Right lobe of liver (tissue), 6 donors: ENCODE data around the gene RAB37. TPM values are rescaled to one million over a fixed set of nuclear protein-coding genes. Genes with fewer than 3 reads are reported as not detected.

Source experiments
- ATAC-seq, 4 donors: fragments of 200-7000 bp; cut with Tn5 transposase; one replicate each; pipeline ENCODE4 v1.9.1; 2020; ENCODE audit warnings: mild to moderate bottlenecking in 4 of 4, moderate library complexity in 4 of 4
- DNase-seq, 3 donors: peaks; one replicate each; pipeline ENCODE4 v3.0.0-alpha.2; 2020
- H3K27ac ChIP-seq, 3 donors: fragments of 200-600 bp; one replicate each; pipeline ENCODE4 v1.8.0; 2022
- H3K27me3 ChIP-seq, 2 donors: fragments of 200-600 bp; one replicate each; pipeline ENCODE4 v1.8.0; 2022
- H3K36me3 ChIP-seq, 4 donors: fragments of 200-600 bp; sonication (generic) in 1 of 4; one replicate each; pipeline versions ENCODE4 v1.5.1 to v1.8.0; 2017 to 2022; ENCODE audit warnings: control low read depth in 1 of 4
- H3K4me1 ChIP-seq, 4 donors: fragments of 200-600 bp; sonication (generic) in 1 of 4; one replicate each; pipeline versions ENCODE4 v1.5.1 to v1.8.0; 2017 to 2022; ENCODE audit warnings: control low read depth in 1 of 4
- H3K4me3 ChIP-seq, 3 donors: fragments of 200-600 bp; one replicate each; pipeline ENCODE4 v1.8.0; 2022
- H3K9me3 ChIP-seq, 4 donors: fragments of 200-600 bp; sonication (generic) in 1 of 4; one replicate each; pipeline versions ENCODE4 v1.5.1 to v1.8.0; 2017 to 2022; ENCODE audit warnings: control low read depth in 1 of 4
- CTCF ChIP-seq, 4 donors: fragments of 200-600 bp in 3 of 4; fragments of 450-650 bp in 1 of 4; IDR thresholded peaks; one replicate each; pipeline versions ENCODE4 v1.5.1 to v1.8.0; 2016 to 2022; ENCODE audit warnings: antibody characterized with exemption in 4 of 4, mild to moderate bottlenecking in 2 of 4
- POLR2A ChIP-seq: fragments of 450-650 bp; IDR thresholded peaks from one replicate; pipeline ENCODE4 v1.6.1; 2017; ENCODE audit warnings: antibody characterized with exemption, mild to moderate bottlenecking
- WGBS: methylation state at CpG from one replicate; pipeline ENCODE4 v1.1.6; 2018; ENCODE audit warnings: low coverage, low lambda C conversion rate; ENCODE audit not compliant: insufficient coverage; ENCODE audit errors: missing lambda C conversion rate; 5-methylcytosine and 5-hydroxymethylcytosine counted together
- intact Hi-C, 2 donors: fragments of 100-400 bp; cut with DNase I; formaldehyde crosslinking; loops; one replicate each; pipeline versions ENCODE4 v1.11.2 to v1.14.1; 2022
- total RNA-seq, 6 experiments: library from RNA; depleted of rRNA in 2 of 6; stranded (reverse); fragments of >200 nt in 2 of 6; fragmentation: NEBNext Ultra II Directional in 3 of 6; extraction: Animal tissue kit (Norgen Biotek cat#: 25700) in 3 of 6; gene quantifications; one replicate each; pipeline versions ENCODE4 v1.1.0 to v1.2.4, GENCODE V29; 2016 to 2023
- donor health status: DM: no; HTN: yes; CAD: no.
- donor health status: DM: no; HTN: no; CAD: no.
- donor health status: DM: no; HTN: no; CAD: no.
- donor health status: DM: no; HTN: yes; CAD: no.
- donor health status: DM: no; HTN: yes; CAD: no.

The RAB37 gene
- total RNA-seq, 6 experiments from 2014 or later = 5.0 to 14.4 (median 9.0) TPM

GRCh38 chr17:74786431-74787055 is 49.5 kb downstream of the RAB37 start:
- peak in 2 of 4 donors; percentile 22 to 45 for ATAC-seq
- Histone ChIP-seq H3K27me3 (no peaks in the 10 kb centered on the region), H3K9me3 (no peaks in the 10 kb centered on the region), H3K36me3 (no peaks in the 10 kb centered on the region), H3K4me3 (no peak overlapping the region), H3K4me1 (no peaks in the 10 kb centered on the region), H3K27ac (no peak overlapping the region)
- TF ChIP-seq POLR2A (no peak), CTCF (IDR thresholded peaks at IDR 0.05) (no peak)
- no peak for DNase-seq
- WGBS = 69% methylated on average over 12 of the region's 16 CpGs
- intact Hi-C loops = loop anchor here (5.0 kb wide), 2 partner anchors 44 to 76 kb away; no protein-coding TSS in a partner anchor

GRCh38 chr17:74790161-74791058 is 53.4 kb downstream of the RAB37 start:
- DNase-seq (no peak), ATAC-seq (peak in 2 of 4 donors; percentile 9 to 35)
- no peak for TF ChIP-seq POLR2A
- no peak for TF ChIP-seq CTCF (IDR thresholded peaks at IDR 0.05)
- Histone ChIP-seq H3K27ac (no peak overlapping the region), H3K4me3 (no peak overlapping the region), H3K27me3 (no peaks in the 10 kb centered on the region), H3K4me1 (no peaks in the 10 kb centered on the region), H3K36me3 (peaks cover 0 to 15% (median 0%) of the 10 kb centered on the region in 4 donors), H3K9me3 (no peaks in the 10 kb centered on the region)
- intact Hi-C loops = no loop called here
- WGBS = 60% methylated on average over 16 of the region's 21 CpGs

GRCh38 chr17:74792586-74793105 is 55.6 kb downstream of the RAB37 start:
- ATAC-seq = no peak
- Histone ChIP-seq H3K27ac (no peak overlapping the region), H3K4me1 (no peaks in the 10 kb centered on the region), H3K27me3 (no peaks in the 10 kb centered on the region), H3K9me3 (no peaks in the 10 kb centered on the region), H3K4me3 (no peak overlapping the region), H3K36me3 (peaks cover 0 to 31% (median 2%) of the 10 kb centered on the region in 4 donors)
- 94% methylated on average over 7 of the region's 12 CpGs for WGBS
- DNase-seq = no peak
- TF ChIP-seq POLR2A = no peak
- no peak for TF ChIP-seq CTCF (IDR thresholded peaks at IDR 0.05)
- intact Hi-C loops = no loop called here

GRCh38 chr17:74795327-74796020 is 58.4 kb downstream of the RAB37 start:
- H3K27me3 ChIP-seq = no peaks in the 10 kb centered on the region
- H3K36me3 ChIP-seq = peaks cover 0 to 32% (median 2%) of the 10 kb centered on the region in 4 donors
- intact Hi-C loops = no loop called here
- no peaks in the 10 kb centered on the region for H3K9me3 ChIP-seq
- no peak for DNase-seq
- WGBS = 75% methylated on average over 2 of the region's 18 CpGs
- no peaks in the 10 kb centered on the region for H3K4me1 ChIP-seq
- no peak for TF ChIP-seq CTCF (IDR thresholded peaks at IDR 0.05)
- no peak for TF ChIP-seq POLR2A
- no peak overlapping the region for H3K4me3 ChIP-seq
- H3K27ac ChIP-seq = no peak overlapping the region
- no peak for ATAC-seq
